BJ (cell line): ENCODE results near the gene CCBE1. TPM values are rescaled to one million over a fixed set of nuclear protein-coding genes. Genes with fewer than 3 reads are reported as not detected.

Experiments used
- CTCF ChIA-PET: fragments of 350-600 bp; formaldehyde crosslinking; extraction: SDS; loops from one replicate; lab custom pipeline; 2021; ENCODE audit warnings: antibody characterized with exemption, inconsistent platforms; lab: Yijun Ruan, JAX
- POLR2A ChIA-PET: fragments of 300-600 bp; sonication (Branson Sonifier 250); formaldehyde crosslinking; extraction: SDS; loops from one replicate; lab custom pipeline; 2021; ENCODE audit warnings: antibody characterized with exemption; lab: Charles Lee
- DNase-seq: peaks from one replicate; pipeline ENCODE4 v3.0.0-alpha.2; 2011; ENCODE audit warnings: low read depth
- H3K27me3 ChIP-seq: 2 replicates; pipeline ENCODE4 v1.6.0; 2011; ENCODE audit warnings: low read length; ENCODE audit not compliant: control insufficient read depth, insufficient read depth
- H3K36me3 ChIP-seq: 2 replicates; pipeline ENCODE4 v1.5.1; 2011; ENCODE audit warnings: low read length; ENCODE audit not compliant: control insufficient read depth, insufficient read depth
- H3K4me3 ChIP-seq: 2 replicates; pipeline ENCODE4 v1.5.1; 2011; ENCODE audit warnings: low read depth, mild to moderate bottlenecking, control low read depth, low read length
- CTCF ChIP-seq: IDR thresholded peaks from 2 replicates; pipeline ENCODE4 v1.5.1; 2011; ENCODE audit warnings: low read depth, mild to moderate bottlenecking, control low read depth, inconsistent platforms, low read length, moderate library complexity; ENCODE audit not compliant: insufficient read depth
- polyA plus RNA-seq: library from polyadenylated mRNA; depleted of rRNA; stranded (reverse); fragments of >200 nt; gene quantifications from 2 replicates; pipeline ENCODE4 v1.2.3, GENCODE V29; 2011

CCBE1 gene
- polyA plus RNA-seq, 1 experiment: 51.2 TPM

GRCh38 chr18:59712311-59712710 is 15.1 kb upstream of the CCBE1 start:
- Histone ChIP-seq H3K4me3 (no peak overlapping the region), H3K36me3 (no peaks in the 10 kb centered on the region), H3K27me3 (no peaks in the 10 kb centered on the region)
- no peak for TF ChIP-seq CTCF
- ChIA-PET CTCF (interaction anchor here (1.3 kb wide), 1 partner anchor 15 kb away, joined by 6 read pairs; the partner anchor contains the start of gene CCBE1), POLR2A (no interaction called here)
- no peak for DNase-seq

GRCh38 chr18:59708988-59709387 is 11.8 kb upstream of the CCBE1 start:
- no peak for DNase-seq
- no peaks in the 10 kb centered on the region for H3K27me3 ChIP-seq
- H3K4me3 ChIP-seq: no peak overlapping the region
- no peak for TF ChIP-seq CTCF
- H3K36me3 ChIP-seq: no peaks in the 10 kb centered on the region
- ChIA-PET CTCF (interaction anchor here (3.2 kb wide), 1 partner anchor 11 kb away, joined by 20 read pairs; the partner anchor contains the start of gene CCBE1), POLR2A (no interaction called here)

GRCh38 chr18:59707306-59707705 is 10.1 kb upstream of the CCBE1 start:
- no peak overlapping the region for H3K4me3 ChIP-seq
- H3K36me3 ChIP-seq: no peaks in the 10 kb centered on the region
- no peak for DNase-seq
- TF ChIP-seq CTCF: no peak
- ChIA-PET CTCF (interaction anchor here (0.7 to 2.9 kb wide), 2 partner anchors 10 to 60 kb away, joined by 3 to 23 read pairs; partner anchors contain the start of gene CCBE1), POLR2A (no interaction called here)
- H3K27me3 ChIP-seq: no peaks in the 10 kb centered on the region

- H3K36me3 ChIP-seq: no peaks in the 10 kb centered on the region
- no peak for TF ChIP-seq CTCF
- ChIA-PET CTCF (interaction anchor here (1.0 to 2.9 kb wide), 2 partner anchors 9 to 16 kb away, joined by 3 to 23 read pairs; partner anchors contain the start of gene CCBE1), POLR2A (no interaction called here)
- no peak for DNase-seq
- H3K4me3 ChIP-seq: no peak overlapping the region
- no peaks in the 10 kb centered on the region for H3K27me3 ChIP-seq
These were observed 9.3 kb upstream of the CCBE1 start for GRCh38 chr18:59706499-59706898.

- no peaks in the 10 kb centered on the region for H3K36me3 ChIP-seq
- POLR2A ChIA-PET: no interaction called here
- no peak for TF ChIP-seq CTCF
- CTCF ChIA-PET: interaction anchor here (1.3 to 3.9 kb wide), 3 partner anchors 8 to 118 kb away, joined by 5 to 23 read pairs (median 15); partner anchors contain the start of gene CCBE1
- no peak for DNase-seq
- no peak overlapping the region for H3K4me3 ChIP-seq
- no peaks in the 10 kb centered on the region for H3K27me3 ChIP-seq
These were observed 7.9 kb upstream of the CCBE1 start for GRCh38 chr18:59705145-59705544.
